Activated CD4-positive, alpha-beta memory T cell treated with anti-CD3 and anti-CD28 coated beads, Interleukin-2, amount 10 ng/mL, durations not matched to agents 7 days and 5 days (primary cell): ENCODE results near the gene DMRTB1. TPM values are rescaled to one million over a fixed set of nuclear protein-coding genes. Genes with fewer than 3 reads are reported as not detected.
A peak's percentile ranks its signal among the peaks of the same experiment; 100 is the strongest.

Source experiments
- CTCF ChIA-PET: fragments of 350-600 bp; sonication (Branson Sonifier 250); formaldehyde crosslinking; loops from one replicate; lab custom pipeline; 2021; ENCODE audit warnings: antibody characterized with exemption, inconsistent platforms; lab: Charles Lee
- POLR2A ChIA-PET: fragments of 350-600 bp; sonication (Branson Sonifier 250); formaldehyde crosslinking; loops from one replicate; lab custom pipeline; 2021; ENCODE audit warnings: antibody characterized with exemption; lab: Charles Lee
- DNase-seq: peaks from one replicate; pipeline ENCODE4 v3.0.0-alpha.2; 2020
- H3K27ac Mint-ChIP-seq: one replicate; pipeline ENCODE4 v1.8.0; 2021; ENCODE audit warnings: mild to moderate bottlenecking, mixed read lengths
- H3K27me3 Mint-ChIP-seq: one replicate; pipeline ENCODE4 v1.8.0; 2021; ENCODE audit warnings: mixed read lengths
- H3K36me3 Mint-ChIP-seq: one replicate; pipeline ENCODE4 v1.8.0; 2021; ENCODE audit warnings: low read depth, mixed read lengths
- H3K4me1 Mint-ChIP-seq: one replicate; pipeline ENCODE4 v1.8.0; 2021; ENCODE audit warnings: mixed read lengths
- H3K4me3 Mint-ChIP-seq: one replicate; pipeline ENCODE4 v1.8.0; 2021; ENCODE audit warnings: mild to moderate bottlenecking, mixed read lengths
- H3K9me3 Mint-ChIP-seq: one replicate; pipeline ENCODE4 v1.8.0; 2021; ENCODE audit warnings: mixed read lengths
- total RNA-seq, 2 experiments: library from RNA; stranded (reverse); gene quantifications; one replicate each; pipeline ENCODE4 v1.2.3, GENCODE V29; 2021

Gene DMRTB1
- total RNA-seq, 2 experiments from 2014 or later: not detected

DNA sequence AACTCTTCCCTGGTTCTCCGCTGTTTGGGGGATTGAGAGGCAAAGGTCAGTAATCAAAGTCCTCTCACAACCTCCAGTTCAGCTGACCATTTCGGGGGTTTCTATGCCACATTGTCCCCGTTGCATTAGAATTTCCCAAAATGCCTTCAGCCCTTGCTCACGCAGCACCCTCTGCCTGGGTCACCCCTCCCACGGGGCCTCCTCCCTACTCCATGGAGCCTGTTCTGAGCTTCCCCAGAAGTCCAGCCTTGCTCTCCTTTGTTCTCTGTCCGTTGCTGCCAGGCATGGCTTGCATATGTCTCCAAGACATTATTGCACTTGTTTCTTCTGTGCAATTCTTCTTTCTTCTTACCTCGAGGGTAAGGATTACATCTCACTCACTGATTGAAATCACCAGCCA lies 16.5 kb downstream of the DMRTB1 start:
- Mint-ChIP-seq H3K27ac (no peak overlapping the region), H3K27me3 (peaks cover 5% of the 10 kb centered on the region), H3K36me3 (no peaks in the 10 kb centered on the region), H3K4me1 (no peaks in the 10 kb centered on the region), H3K4me3 (no peak overlapping the region), H3K9me3 (no peaks in the 10 kb centered on the region)
- no peak for DNase-seq
- POLR2A ChIA-PET: no interaction called here
- CTCF ChIA-PET: no interaction called here

DNA sequence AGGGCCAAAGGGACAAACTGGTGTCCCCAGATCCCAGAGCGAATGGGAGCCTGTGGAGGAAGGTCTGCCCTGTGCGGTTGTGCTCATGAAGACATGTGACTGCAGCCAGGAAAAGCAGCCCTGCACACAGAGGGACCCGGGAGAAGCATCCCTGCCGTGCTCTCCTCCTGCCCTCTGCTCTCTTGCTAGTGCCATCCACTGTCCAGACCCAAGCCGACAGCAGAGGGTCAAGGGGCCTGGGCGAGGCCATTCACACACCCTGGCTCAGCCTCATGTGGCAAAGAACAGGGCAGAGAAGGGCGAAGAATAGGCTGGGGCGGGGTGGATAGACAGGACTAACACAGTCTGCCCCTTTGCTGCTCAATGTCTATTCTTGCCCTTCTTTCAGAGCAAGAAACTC lies 17.4 kb downstream of the DMRTB1 start:
- no peak overlapping the region for H3K27ac Mint-ChIP-seq
- H3K4me3 Mint-ChIP-seq: no peak overlapping the region
- DNase-seq: no peak
- H3K4me1 Mint-ChIP-seq: no peaks in the 10 kb centered on the region
- no peaks in the 10 kb centered on the region for H3K9me3 Mint-ChIP-seq
- peaks cover 5% of the 10 kb centered on the region for H3K27me3 Mint-ChIP-seq
- ChIA-PET CTCF (no interaction called here), POLR2A (no interaction called here)
- no peaks in the 10 kb centered on the region for H3K36me3 Mint-ChIP-seq

DNA sequence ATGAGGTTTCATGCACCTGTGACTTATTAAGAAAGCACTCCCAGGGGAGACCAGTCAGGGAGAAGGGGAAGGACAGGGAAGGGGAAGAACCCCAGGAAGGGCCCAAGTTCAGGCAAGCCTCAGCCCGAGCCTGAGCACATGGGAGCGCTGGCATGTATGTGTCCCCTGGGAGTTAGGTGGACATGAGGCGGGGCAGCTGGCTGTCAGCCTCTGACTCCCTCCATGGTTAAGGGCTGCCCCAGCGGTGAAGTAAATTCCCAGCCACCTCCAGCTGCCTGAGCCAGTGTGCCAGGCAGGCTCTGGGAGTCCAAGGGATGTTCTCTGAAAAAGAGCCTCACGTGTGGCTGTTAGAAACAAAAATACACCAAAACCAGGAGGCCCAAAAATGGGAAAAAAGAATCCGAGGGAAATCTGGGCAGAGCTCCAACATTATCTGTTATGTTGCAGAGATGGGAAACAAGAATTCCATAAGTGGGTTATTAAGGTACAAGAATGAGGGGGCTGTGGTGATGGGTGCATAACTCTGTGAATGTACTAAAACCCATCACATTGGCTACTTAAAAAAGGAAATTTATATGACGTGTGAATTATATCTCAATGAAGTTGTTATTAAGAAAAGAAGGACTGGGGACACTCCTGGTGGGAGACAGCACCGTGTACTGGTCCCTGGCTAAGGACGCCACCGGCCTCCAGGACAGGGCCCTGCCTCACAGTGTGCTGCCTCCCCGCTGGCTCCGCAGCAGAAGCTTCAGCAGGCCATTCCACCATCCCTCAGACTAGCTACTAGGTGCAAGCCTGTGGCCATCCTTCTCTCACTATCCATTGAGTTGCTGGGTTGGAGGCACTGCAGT lies 18.7 kb downstream of the DMRTB1 start:
- Mint-ChIP-seq H3K4me3 (no peak overlapping the region), H3K27me3 (peaks cover 5% of the 10 kb centered on the region), H3K4me1 (no peaks in the 10 kb centered on the region), H3K36me3 (no peaks in the 10 kb centered on the region), H3K9me3 (no peaks in the 10 kb centered on the region), H3K27ac (no peak overlapping the region)
- CTCF ChIA-PET: no interaction called here
- no peak for DNase-seq
- POLR2A ChIA-PET: no interaction called here

DNA sequence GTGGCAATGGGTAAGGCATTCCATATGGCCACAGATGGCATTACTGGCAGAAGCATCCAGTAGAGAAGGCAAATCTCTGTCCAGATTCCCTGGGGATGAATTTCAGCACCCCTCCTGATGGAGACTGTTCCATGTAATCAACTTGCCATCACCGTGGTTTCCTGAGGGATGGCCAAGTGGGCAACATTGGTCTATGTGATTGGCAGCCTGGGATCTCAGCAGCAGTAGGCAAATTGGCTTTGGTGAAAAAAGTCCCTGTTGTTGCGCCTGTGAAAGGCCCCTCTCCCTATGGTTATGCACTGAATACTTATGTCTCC lies 19.3 kb downstream of the DMRTB1 start:
- H3K9me3 Mint-ChIP-seq: no peaks in the 10 kb centered on the region
- peaks cover 5% of the 10 kb centered on the region for H3K27me3 Mint-ChIP-seq
- no peak for DNase-seq
- no peaks in the 10 kb centered on the region for H3K4me1 Mint-ChIP-seq
- ChIA-PET CTCF (no interaction called here), POLR2A (no interaction called here)
- H3K27ac Mint-ChIP-seq: no peak overlapping the region
- H3K36me3 Mint-ChIP-seq: no peaks in the 10 kb centered on the region
- no peak overlapping the region for H3K4me3 Mint-ChIP-seq

DNA sequence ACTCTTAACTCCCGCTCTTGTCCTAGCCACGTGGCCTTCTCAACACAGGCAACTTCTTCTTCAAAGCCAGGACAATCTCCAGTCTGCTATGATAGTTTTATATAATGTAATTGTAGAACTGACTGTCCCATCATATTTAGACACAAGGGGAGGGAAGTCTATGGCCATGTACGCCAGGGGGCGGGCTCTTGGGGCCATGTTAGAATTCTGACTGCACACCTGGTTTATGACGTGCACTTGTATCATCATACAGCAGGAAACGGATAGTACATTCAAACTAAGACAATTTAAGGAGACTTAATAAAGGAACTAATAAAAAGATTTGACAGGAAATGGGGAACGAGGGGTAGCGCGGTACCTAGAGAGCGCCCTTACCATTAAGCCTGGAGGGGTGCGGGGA lies 21.5 kb downstream of the DMRTB1 start:
- Mint-ChIP-seq H3K9me3 (no peaks in the 10 kb centered on the region), H3K36me3 (no peaks in the 10 kb centered on the region), H3K4me3 (no peak overlapping the region), H3K27ac (no peak overlapping the region), H3K27me3 (peaks cover 7% of the 10 kb centered on the region), H3K4me1 (no peaks in the 10 kb centered on the region)
- ChIA-PET POLR2A (no interaction called here), CTCF (no interaction called here)
- no peak for DNase-seq

DNA sequence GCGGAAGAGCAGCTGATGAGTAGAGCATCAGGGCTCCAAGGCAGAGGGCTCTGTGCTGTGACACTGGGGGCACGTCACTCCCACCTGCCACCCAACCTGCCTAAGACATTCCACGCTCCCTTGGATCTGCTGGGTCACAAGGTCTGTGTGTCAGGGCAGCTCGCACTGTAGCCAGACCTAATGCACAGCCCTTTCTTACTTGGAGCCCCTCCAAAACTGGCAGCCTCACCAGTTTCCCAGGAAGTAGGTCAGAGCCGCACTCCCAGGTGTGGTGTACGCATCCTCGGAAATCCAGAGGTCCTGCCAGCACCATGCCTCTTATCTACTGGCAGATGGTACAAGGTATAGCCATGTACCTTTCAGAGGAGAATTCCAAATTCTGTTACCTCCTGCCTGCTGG lies 22.3 kb downstream of the DMRTB1 start:
- CTCF ChIA-PET: no interaction called here
- Mint-ChIP-seq H3K27me3 (peaks cover 7% of the 10 kb centered on the region), H3K4me1 (no peaks in the 10 kb centered on the region), H3K36me3 (no peaks in the 10 kb centered on the region), H3K9me3 (no peaks in the 10 kb centered on the region), H3K4me3 (no peak overlapping the region), H3K27ac (no peak overlapping the region)
- POLR2A ChIA-PET: no interaction called here
- no peak for DNase-seq

DNA sequence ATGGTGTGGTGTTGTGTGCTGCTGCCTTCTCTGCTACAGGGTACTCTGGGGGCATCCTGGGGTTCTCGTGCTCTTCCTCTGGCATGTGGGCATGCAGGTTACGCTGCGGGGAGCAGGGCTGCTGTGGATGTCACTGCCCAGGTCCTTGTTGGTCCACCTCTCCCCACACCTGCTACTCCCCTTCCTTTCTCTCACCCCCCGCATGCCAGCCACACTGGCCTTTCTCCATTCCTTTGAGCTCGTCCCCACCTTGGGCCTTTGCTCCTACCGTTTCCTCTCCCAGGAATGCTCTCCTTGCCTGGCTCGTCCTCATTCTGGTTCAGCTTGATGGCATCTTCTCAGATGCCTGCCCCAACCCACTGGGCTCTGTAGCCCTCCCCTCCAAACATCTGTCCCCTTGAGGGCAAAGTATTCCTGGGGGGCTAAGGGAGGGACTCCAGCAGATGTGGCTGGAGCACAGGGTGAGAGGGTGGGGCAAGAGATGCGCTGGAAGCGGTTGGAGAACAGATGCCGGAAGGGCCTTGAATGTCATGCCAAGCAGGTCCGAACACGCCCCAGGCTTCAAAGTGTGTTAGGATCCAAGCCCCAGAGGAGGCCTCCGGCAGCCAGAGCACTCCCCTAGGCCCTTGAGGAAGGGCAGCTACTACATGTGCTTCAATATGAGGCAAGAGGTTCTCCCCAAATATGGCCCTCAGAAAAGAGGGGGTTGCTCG lies 23.4 kb downstream of the DMRTB1 start:
- H3K4me3 Mint-ChIP-seq: no peak overlapping the region
- ChIA-PET POLR2A (no interaction called here), CTCF (no interaction called here)
- H3K9me3 Mint-ChIP-seq: no peaks in the 10 kb centered on the region
- H3K4me1 Mint-ChIP-seq: no peaks in the 10 kb centered on the region
- H3K27me3 Mint-ChIP-seq: peaks cover 13% of the 10 kb centered on the region
- H3K36me3 Mint-ChIP-seq: no peaks in the 10 kb centered on the region
- no peak for DNase-seq
- no peak overlapping the region for H3K27ac Mint-ChIP-seq

DNA sequence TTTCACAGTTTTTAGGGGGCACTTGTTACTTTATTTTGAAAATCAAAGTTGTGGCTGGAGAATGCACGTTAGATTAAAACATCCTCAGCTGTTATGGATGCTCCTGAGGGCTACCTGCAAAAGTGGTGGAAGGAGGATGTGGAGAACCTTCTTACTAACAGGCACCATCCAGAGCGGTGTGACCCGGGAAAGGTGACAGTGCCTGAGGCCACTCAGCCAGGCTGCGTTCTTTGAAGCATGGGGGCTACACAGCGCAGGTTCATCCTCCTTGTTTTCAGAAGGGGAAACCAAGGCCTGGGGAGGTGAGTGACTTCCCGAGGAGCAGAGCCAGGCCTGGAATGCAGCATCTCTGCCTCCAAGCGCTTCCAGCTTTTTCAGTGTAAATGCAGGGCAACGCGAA lies 24.0 kb downstream of the DMRTB1 start:
- DNase-seq: no peak
- H3K4me1 Mint-ChIP-seq: no peaks in the 10 kb centered on the region
- POLR2A ChIA-PET: no interaction called here
- no peak overlapping the region for H3K4me3 Mint-ChIP-seq
- no peak overlapping the region for H3K27ac Mint-ChIP-seq
- CTCF ChIA-PET: interaction anchor here (1.3 kb wide), 1 partner anchor 205 kb away, joined by 3 read pairs; no protein-coding TSS in a partner anchor
- H3K9me3 Mint-ChIP-seq: no peaks in the 10 kb centered on the region
- peaks cover 18% of the 10 kb centered on the region for H3K27me3 Mint-ChIP-seq
- no peaks in the 10 kb centered on the region for H3K36me3 Mint-ChIP-seq

DNA sequence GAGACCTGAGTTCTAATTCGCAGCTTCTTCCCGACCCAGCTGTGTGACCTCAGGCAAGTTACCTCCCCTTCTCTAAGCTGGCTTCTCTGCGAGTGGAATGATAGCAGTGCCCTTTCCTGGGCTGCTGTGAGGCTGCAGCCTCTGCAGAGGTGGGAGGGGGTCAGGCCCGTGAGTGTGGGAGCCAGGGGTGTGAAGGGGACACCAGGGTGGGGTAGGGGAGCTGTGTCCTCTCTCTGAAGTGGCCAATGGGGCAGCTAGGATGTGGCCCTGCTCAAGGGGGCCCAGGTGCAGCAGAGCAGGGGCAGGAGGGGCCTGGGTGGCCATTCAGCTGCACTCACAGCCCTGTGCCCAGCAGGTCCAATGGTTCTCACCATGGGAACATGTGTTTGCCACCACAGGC lies 24.5 kb downstream of the DMRTB1 start:
- Mint-ChIP-seq H3K9me3 (no peaks in the 10 kb centered on the region), H3K27ac (no peak overlapping the region), H3K36me3 (no peaks in the 10 kb centered on the region), H3K27me3 (peaks cover 19% of the 10 kb centered on the region), H3K4me3 (no peak overlapping the region), H3K4me1 (no peaks in the 10 kb centered on the region)
- no peak for DNase-seq
- CTCF ChIA-PET: interaction anchor here (1.3 kb wide), 1 partner anchor 205 kb away, joined by 3 read pairs; no protein-coding TSS in a partner anchor
- POLR2A ChIA-PET: no interaction called here

DNA sequence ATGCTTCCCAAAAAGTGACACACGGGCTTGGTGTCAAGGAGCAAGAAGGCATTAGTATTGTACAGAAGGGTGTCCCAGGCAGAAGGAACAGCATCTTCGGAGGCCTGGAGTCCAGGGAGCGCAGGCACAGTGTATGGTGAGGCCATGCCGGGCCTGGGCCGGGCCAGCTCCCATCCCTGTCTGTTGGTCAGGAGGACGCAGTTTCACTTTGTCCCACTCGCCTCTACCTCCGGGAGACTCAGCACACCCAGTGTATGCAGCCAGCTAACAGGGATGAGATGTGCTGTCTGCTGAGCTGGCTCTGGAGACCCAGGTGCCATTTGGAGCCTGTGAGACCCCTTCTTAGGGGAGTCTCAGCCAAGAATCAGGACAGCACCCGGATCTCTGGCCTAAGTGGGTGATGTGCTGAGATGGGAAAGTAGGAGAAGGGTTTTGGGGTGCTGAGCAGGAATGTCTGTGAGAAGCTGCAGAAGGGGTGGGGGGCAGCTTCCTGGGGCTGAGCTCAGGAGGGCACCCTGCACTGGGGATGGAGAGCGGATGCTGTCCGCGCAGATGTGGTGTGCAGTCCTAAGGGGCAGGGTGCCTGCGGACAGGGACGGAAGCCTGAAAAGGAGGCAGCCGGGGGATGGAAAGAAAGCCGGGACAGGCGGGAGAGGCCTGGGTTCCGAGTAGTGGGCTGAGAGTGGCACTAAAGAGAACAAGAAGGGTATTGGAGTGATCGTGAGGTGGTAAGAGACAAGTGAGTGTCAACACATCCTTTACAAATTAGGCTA lies 25.7 kb downstream of the DMRTB1 start:
- ChIA-PET POLR2A (no interaction called here), CTCF (interaction anchor here (1.2 to 1.9 kb wide), 3 partner anchors 19 to 271 kb away, joined by 3 to 5 read pairs (median 3); no protein-coding TSS in a partner anchor)
- Mint-ChIP-seq H3K27ac (no peak overlapping the region), H3K27me3 (peaks cover 25% of the 10 kb centered on the region), H3K9me3 (no peaks in the 10 kb centered on the region), H3K4me1 (no peaks in the 10 kb centered on the region), H3K36me3 (no peaks in the 10 kb centered on the region), H3K4me3 (no peak overlapping the region)
- DNase-seq: no peak

DNA sequence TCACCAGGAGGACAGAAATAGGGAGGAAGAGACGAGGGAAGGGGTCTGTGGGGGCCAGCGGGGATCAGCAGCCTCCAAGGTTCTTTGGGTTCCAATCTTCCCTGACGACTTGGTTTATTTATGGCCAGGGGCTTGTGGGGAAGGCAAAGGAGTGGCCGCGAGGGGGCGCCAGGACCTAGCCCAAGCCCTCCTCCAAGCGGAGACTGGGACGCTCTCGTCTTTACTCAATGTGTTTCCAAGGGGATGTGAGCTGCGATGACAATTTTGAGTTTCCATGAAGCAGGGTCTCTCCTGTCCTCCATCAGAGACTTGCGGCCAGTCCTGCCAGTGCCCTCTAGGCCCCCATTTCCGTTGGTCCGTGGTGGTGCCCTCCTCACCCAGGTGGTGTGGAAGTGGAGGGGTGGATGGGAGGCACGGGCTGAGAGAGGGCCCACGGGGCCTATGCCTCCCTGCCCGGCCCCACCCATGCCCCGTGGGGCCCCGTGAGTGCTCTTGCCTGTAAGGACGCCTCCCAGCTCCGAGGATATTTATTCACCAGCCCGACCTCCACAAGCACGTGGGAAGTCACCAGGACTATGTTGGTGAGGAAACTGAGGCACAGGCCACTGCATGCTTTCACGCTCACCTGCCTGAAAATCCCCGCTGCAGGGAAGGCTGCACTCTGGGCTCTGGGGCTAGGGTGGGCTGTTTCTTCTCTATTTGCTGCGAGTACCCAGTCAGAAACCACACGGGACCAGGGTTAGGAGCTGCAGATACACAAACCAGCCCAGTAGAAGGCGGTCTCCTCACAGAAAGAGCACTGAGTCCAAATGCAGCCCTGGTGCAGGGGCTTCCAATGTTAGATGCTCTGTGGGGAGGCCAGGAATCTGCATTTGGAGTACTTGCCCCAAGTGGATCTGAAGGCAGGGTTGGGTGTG lies 26.5 kb downstream of the DMRTB1 start:
- peaks cover 29% of the 10 kb centered on the region for H3K27me3 Mint-ChIP-seq
- CTCF ChIA-PET: interaction anchor here (0.9 to 1.9 kb wide), 3 partner anchors 11 to 270 kb away, joined by 3 to 6 read pairs (median 5); no protein-coding TSS in a partner anchor
- POLR2A ChIA-PET: no interaction called here
- H3K9me3 Mint-ChIP-seq: no peaks in the 10 kb centered on the region
- H3K27ac Mint-ChIP-seq: no peak overlapping the region
- no peak overlapping the region for H3K4me3 Mint-ChIP-seq
- H3K4me1 Mint-ChIP-seq: no peaks in the 10 kb centered on the region
- DNase-seq: peak; percentile 71
- no peaks in the 10 kb centered on the region for H3K36me3 Mint-ChIP-seq

DNA sequence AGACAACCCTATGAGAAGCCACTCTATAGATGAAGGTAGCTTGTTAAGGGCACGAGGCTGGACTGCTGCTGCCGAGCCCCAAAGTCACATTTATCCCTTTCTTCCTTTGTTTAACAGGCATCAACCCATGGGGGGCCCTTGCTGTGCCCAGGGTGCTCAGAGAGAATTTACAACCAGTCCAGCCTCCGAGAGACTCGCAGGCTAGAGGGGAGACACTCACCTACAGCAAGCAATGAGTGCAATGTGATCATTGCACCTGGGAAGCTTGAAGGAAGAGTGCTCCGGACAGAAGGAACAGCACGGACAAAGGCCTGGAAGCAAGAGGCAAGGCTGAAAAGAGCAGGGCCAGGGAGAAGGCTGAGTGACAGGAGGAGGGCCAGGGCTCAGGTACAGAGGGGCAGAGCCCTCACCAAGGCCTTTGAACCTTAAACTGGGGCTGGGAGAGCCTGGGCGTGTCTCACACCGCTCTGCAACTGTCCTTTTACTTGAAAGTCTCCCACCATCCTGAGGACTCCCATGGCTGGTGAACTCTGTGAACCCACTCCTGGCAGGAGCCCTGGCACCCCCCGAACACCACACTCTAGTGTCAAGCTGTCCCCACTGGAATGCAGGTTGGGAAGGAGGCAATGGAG lies 27.3 kb downstream of the DMRTB1 start:
- no peaks in the 10 kb centered on the region for H3K36me3 Mint-ChIP-seq
- H3K27ac Mint-ChIP-seq: no peak overlapping the region
- H3K27me3 Mint-ChIP-seq: peaks cover 29% of the 10 kb centered on the region
- ChIA-PET POLR2A (no interaction called here), CTCF (interaction anchor here (0.6 to 1.9 kb wide), 4 partner anchors 11 to 269 kb away, joined by 3 to 6 read pairs (median 6); no protein-coding TSS in a partner anchor)
- H3K9me3 Mint-ChIP-seq: no peaks in the 10 kb centered on the region
- no peaks in the 10 kb centered on the region for H3K4me1 Mint-ChIP-seq
- H3K4me3 Mint-ChIP-seq: no peak overlapping the region
- DNase-seq: no peak
